ENCODE data around the gene ATP5MC3. TPM values are rescaled to one million over a fixed set of nuclear protein-coding genes. Genes with fewer than 3 reads are reported as not detected.

ATP5MC3 gene
- total RNA-seq: 129 and 183 TPM in 2 replicates

GRCh38 chr2:175181104-175181876, at the start of gene ATP5MC3:
Gene ATP5MC3, minus strand, starts transcription at chr2:175181710. Its CDS starts 317 bp downstream, at chr2:175181393.

GRCh38 chr2:175167792-175168563, 13.5 kb downstream of the ATP5MC3 start, which contains the start of gene ATF2:
Gene ATF2, minus strand, starts transcription at chr2:175168203. Its CDS starts 31,760 bp downstream, at chr2:175136443.

Other genes starting within 250 kb of the ATP5MC3 start
- gene CHN1, start 176.3 kb downstream of the ATP5MC3 start, total RNA-seq: 10.8 and 18.7 TPM in 2 replicates
- gene ATF2, start 13.5 kb downstream of the ATP5MC3 start, total RNA-seq: 21.3 and 23.5 TPM in 2 replicates